ENCODE measurements around the gene RARRES2. TPM values are rescaled to one million over a fixed set of nuclear protein-coding genes. Genes with fewer than 3 reads are reported as not detected.

The RARRES2 gene
- total RNA-seq, 1 experiment from 2014 or later: 60.9 TPM

DNA sequence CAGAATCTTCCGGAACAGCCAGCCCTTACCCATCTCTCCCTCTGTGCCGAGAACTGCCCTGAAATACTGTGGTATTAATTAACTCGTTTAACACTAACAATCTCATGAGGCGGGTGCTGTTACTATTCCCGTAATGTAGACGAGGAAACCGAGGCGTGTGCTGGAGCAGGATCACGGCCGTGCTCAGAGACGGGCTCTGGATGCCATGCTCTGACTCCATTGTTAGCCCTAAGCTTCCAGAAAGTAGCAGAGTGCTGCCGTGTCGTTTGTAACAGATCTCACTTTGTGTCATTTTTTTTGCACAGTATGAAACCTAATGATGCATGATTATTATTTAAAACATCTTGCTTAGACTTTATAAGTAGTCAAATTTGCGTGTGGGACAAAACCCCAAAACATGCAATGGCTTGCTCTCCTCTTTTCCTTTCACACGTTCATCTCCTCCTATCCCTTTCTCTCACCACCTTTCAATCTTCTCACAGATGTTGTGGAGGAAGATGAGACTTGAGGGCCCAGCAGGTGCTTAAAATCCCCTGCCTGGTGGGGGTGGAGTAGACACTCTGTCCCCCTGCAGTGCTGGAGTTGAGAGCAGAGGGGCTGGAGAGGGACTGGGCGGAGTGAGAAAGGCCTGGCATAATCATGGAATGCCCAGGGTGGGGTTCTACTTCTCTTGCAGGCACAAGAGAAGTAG lies 17.6 kb downstream of the RARRES2 start:
- Histone ChIP-seq H3T11ph (ENCODE audit: low read length) (no peak overlapping the region), H3K9me3 (ENCODE audit: control insufficient read depth, low read depth, low read length) (no peaks in the 10 kb centered on the region), H3K79me1 (ENCODE audit: insufficient read depth, low read depth, low read length, poor library complexity, severe bottlenecking) (no peaks in the 10 kb centered on the region), H2BK15ac (ENCODE audit: low read depth, low read length) (no peak overlapping the region), H4K91ac (ENCODE audit: insufficient read length, low read depth, low read length) (no peak overlapping the region), H3K4ac (ENCODE audit: low read depth, low read length) (no peak overlapping the region), H3K27ac (ENCODE audit: insufficient read length, low read depth, low read length) (no peak overlapping the region), H4K5ac (ENCODE audit: insufficient read length, low read depth, low read length) (no peak overlapping the region), H2BK120ac (ENCODE audit: low read depth, low read length, poor library complexity, severe bottlenecking) (no peak overlapping the region), H3K23me2 (ENCODE audit: insufficient read length, low read depth, low read length, poor library complexity, severe bottlenecking) (peaks cover 7% of the 10 kb centered on the region), H3K18ac (ENCODE audit: insufficient read length, low read depth, low read length) (peak overlapping the region; percentile 72), H3K56ac (ENCODE audit: insufficient read length, low read depth, low read length) (no peak overlapping the region), H2AK5ac (ENCODE audit: insufficient read length, low read length) (no peak overlapping the region), H4K20me1 (ENCODE audit: control insufficient read depth, insufficient read depth, insufficient read length) (no peaks in the 10 kb centered on the region), H4K8ac (replicated peaks; ENCODE audit: insufficient read length, low read depth, low read length) (no peak overlapping the region), H3K79me2 (ENCODE audit: insufficient read depth, low read length) (no peaks in the 10 kb centered on the region), H2BK20ac (ENCODE audit: low read depth, low read length, poor library complexity, severe bottlenecking) (no peak overlapping the region), H3K14ac (ENCODE audit: insufficient read depth, low read length) (peak overlapping the region; percentile 79; the same call in 1 of the 2 replicates), H2BK5ac (ENCODE audit: insufficient read length, low read length) (no peak overlapping the region), H2AFZ (ENCODE audit: low read length) (no peak overlapping the region), H3K4me1 (ENCODE audit: insufficient read depth, low read length) (peaks cover 6% of the 10 kb centered on the region; the same call in 1 of the 2 replicates), H3K4me2 (ENCODE audit: insufficient read depth, insufficient read length, low read length) (peak overlapping the region; percentile 41), H3K23ac (ENCODE audit: insufficient read length, low read depth, low read length) (no peak overlapping the region), H3K9ac (ENCODE audit: extremely low read depth, insufficient read length, low read length) (peak overlapping the region; percentile 50), H3K27me3 (ENCODE audit: insufficient read depth, low read length) (no peaks in the 10 kb centered on the region), H2BK12ac (ENCODE audit: insufficient read length, low read depth, low read length) (no peak overlapping the region)
- TF ChIP-seq, protein P1, sequence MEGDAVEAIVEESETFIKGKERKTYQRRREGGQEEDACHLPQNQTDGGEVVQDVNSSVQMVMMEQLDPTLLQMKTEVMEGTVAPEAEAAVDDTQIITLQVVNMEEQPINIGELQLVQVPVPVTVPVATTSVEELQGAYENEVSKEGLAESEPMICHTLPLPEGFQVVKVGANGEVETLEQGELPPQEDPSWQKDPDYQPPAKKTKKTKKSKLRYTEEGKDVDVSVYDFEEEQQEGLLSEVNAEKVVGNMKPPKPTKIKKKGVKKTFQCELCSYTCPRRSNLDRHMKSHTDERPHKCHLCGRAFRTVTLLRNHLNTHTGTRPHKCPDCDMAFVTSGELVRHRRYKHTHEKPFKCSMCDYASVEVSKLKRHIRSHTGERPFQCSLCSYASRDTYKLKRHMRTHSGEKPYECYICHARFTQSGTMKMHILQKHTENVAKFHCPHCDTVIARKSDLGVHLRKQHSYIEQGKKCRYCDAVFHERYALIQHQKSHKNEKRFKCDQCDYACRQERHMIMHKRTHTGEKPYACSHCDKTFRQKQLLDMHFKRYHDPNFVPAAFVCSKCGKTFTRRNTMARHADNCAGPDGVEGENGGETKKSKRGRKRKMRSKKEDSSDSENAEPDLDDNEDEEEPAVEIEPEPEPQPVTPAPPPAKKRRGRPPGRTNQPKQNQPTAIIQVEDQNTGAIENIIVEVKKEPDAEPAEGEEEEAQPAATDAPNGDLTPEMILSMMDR (conservative IDR thresholded peaks at IDR 0.05): no peak
- no peak for DNase-seq
- peak overlapping the region; percentile 65 to 87; a peak in 3 of 5 replicates for H3K4me3 Mint-ChIP-seq
- H3K27ac Mint-ChIP-seq: peak overlapping the region in 1 of 3 experiments; percentile 93; a peak in 3 of 7 replicates
- H3K9me3 Mint-ChIP-seq: no peaks in the 10 kb centered on the region
- peaks cover 27 to 42% of the 10 kb centered on the region in 2 experiments for H3K4me1 Mint-ChIP-seq
- H3K27me3 Mint-ChIP-seq (ENCODE audit: low read depth): peaks cover 30% of the 10 kb centered on the region
- H3K36me3 Mint-ChIP-seq (ENCODE audit: insufficient read depth in 1 of 3, low read depth in 3 of 3): peaks cover 0 to 44% (median 0%) of the 10 kb centered on the region in 3 experiments; a peak in 3 of 7 replicates
- no CpG with 5 or more reads among the region's 16 CpGs for WGBS (ENCODE audit: extremely low coverage, insufficient read length, low lambda C conversion rate)
